Parathyroid adenoma (tissue), 2 donors: Measurements from ENCODE around the gene EME2.
A peak's percentile ranks its signal among the peaks of the same experiment; 100 is the strongest.

ENCODE experiments used
- H2AFZ ChIP-seq: fragments of 300-600 bp; sonication (generic); one replicate; pipeline ENCODE4 v1.7.0; 2017; ENCODE audit warnings: antibody characterized with exemption, mild to moderate bottlenecking
- H3K27ac ChIP-seq: fragments of 300-600 bp; sonication (generic); one replicate; pipeline ENCODE4 v1.7.0; 2017
- H3K27me3 ChIP-seq: fragments of 300-600 bp; sonication (generic); one replicate; pipeline ENCODE4 v1.7.0; 2017; ENCODE audit warnings: low read length; ENCODE audit not compliant: control insufficient read depth, insufficient read depth
- H3K36me3 ChIP-seq: fragments of 300-600 bp; sonication (generic); one replicate; pipeline ENCODE4 v1.7.0; 2017; ENCODE audit warnings: low read length; ENCODE audit not compliant: control insufficient read depth, insufficient read depth
- H3K4me1 ChIP-seq: fragments of 300-600 bp; sonication (generic); one replicate; pipeline ENCODE4 v1.7.0; 2017; ENCODE audit warnings: control low read depth
- H3K4me2 ChIP-seq: fragments of 300-600 bp; sonication (generic); one replicate; pipeline ENCODE4 v1.7.0; 2017; ENCODE audit warnings: low read length
- H3K4me3 ChIP-seq: fragments of 300-600 bp; sonication (generic); one replicate; pipeline ENCODE4 v1.7.0; 2017; ENCODE audit warnings: low read depth, low read length
- H3K79me2 ChIP-seq: fragments of 300-600 bp; sonication (generic); one replicate; pipeline ENCODE4 v1.7.0; 2017; ENCODE audit warnings: control low read depth
- H3K9ac ChIP-seq: fragments of 300-600 bp; sonication (generic); one replicate; pipeline ENCODE4 v1.7.0; 2017; ENCODE audit warnings: mild to moderate bottlenecking
- H3K9me3 ChIP-seq: fragments of 300-600 bp; sonication (generic); one replicate; pipeline ENCODE4 v1.7.0; 2017; ENCODE audit warnings: low read length; ENCODE audit not compliant: control insufficient read depth
- CTCF ChIP-seq: fragments of 300-600 bp; sonication (generic); IDR thresholded peaks from one replicate; pipeline ENCODE4 v1.7.0; 2017; ENCODE audit warnings: antibody characterized with exemption, mild to moderate bottlenecking
- donor health status: primary hyperparathyroidism.

Gene EME2

DNA sequence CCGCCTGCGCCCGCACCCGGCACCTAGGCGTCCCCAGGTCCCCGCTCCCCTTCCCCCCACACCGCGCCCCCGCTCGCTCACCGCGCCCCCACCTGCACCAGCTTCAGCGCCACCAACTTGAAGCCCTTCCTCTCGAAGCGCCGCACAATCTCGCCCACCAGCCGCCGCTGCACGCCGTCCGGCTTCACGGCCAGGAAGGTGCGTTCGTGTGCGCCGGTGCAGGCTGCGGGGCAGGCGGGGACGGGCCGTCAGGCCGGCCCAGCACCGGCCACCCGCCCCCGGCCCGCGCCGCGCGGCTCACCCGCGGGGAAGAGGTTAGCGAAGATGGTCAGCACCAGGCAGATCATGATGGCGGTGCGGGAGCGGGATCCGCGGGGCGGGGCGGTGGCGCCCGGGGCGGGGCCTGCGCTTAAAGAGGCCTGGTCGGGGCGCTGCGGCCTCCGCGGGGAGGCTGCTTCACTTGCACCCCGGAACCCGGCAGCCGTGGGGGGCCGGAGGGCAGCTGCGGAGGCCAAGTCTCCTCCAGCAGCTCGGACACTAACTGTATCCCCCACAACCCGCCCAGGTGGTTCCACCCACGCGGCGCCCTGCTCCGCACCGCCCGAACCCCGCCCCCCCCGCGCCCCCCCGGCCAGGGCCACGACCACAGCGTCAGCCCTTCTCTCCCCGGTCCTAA is 1.3 kb upstream of the EME2 start, which contains the start of gene NME3:
Gene NME3, minus strand, starts transcription at position 356 of the 676 bp plus-strand sequence. Its CDS starts 9 bp downstream, at position 347.
- Histone ChIP-seq H3K9ac (no peak within 1 kb of the TSS), H3K36me3 (no peaks in the 10 kb centered on the region), H3K27me3 (no peaks in the 10 kb centered on the region), H3K79me2 (peaks cover 5% of the 10 kb centered on the region), H3K4me2 (peak within 1 kb of the TSS; percentile 76), H3K9me3 (no peaks in the 10 kb centered on the region), H3K27ac (peak within 1 kb of the TSS; percentile 81), H3K4me1 (peaks cover 2% of the 10 kb centered on the region), H3K4me3 (peak within 1 kb of the TSS; percentile 83), H2AFZ (peak within 1 kb of the TSS; percentile 68)
- no peak for TF ChIP-seq CTCF

- H3K4me2 ChIP-seq = peak overlapping the region; percentile 65
- peaks cover 2% of the 10 kb centered on the region for H3K4me1 ChIP-seq
- no peak for TF ChIP-seq CTCF
- no peak overlapping the region for H2AFZ ChIP-seq
- no peaks in the 10 kb centered on the region for H3K27me3 ChIP-seq
- no peak overlapping the region for H3K9ac ChIP-seq
- H3K4me3 ChIP-seq = peak overlapping the region; percentile 83
- no peaks in the 10 kb centered on the region for H3K36me3 ChIP-seq
- H3K27ac ChIP-seq = peak overlapping the region; percentile 81
- no peaks in the 10 kb centered on the region for H3K9me3 ChIP-seq
- H3K79me2 ChIP-seq = peaks cover 5% of the 10 kb centered on the region
Measured at GRCh38 chr16:1771864-1772361, 697 bp upstream of the EME2 start.

GRCh38 chr16:1772908-1773702 is 495 bp downstream of the EME2 start, which contains the start of gene MRPS34:
MRPS34 (minus strand) TSS chr16:1773134; CDS start chr16:1773119, 15 bp downstream.
- Histone ChIP-seq H3K9me3 (no peaks in the 10 kb centered on the region), H2AFZ (peak within 1 kb of the TSS; percentile 79), H3K27ac (peak within 1 kb of the TSS; percentile 81), H3K4me3 (peak within 1 kb of the TSS; percentile 83), H3K4me2 (peak within 1 kb of the TSS; percentile 65), H3K79me2 (peaks cover 5% of the 10 kb centered on the region), H3K9ac (peak within 1 kb of the TSS; percentile 39), H3K4me1 (peaks cover 2% of the 10 kb centered on the region), H3K36me3 (no peaks in the 10 kb centered on the region), H3K27me3 (no peaks in the 10 kb centered on the region)
- peak; percentile 87 for TF ChIP-seq CTCF

DNA sequence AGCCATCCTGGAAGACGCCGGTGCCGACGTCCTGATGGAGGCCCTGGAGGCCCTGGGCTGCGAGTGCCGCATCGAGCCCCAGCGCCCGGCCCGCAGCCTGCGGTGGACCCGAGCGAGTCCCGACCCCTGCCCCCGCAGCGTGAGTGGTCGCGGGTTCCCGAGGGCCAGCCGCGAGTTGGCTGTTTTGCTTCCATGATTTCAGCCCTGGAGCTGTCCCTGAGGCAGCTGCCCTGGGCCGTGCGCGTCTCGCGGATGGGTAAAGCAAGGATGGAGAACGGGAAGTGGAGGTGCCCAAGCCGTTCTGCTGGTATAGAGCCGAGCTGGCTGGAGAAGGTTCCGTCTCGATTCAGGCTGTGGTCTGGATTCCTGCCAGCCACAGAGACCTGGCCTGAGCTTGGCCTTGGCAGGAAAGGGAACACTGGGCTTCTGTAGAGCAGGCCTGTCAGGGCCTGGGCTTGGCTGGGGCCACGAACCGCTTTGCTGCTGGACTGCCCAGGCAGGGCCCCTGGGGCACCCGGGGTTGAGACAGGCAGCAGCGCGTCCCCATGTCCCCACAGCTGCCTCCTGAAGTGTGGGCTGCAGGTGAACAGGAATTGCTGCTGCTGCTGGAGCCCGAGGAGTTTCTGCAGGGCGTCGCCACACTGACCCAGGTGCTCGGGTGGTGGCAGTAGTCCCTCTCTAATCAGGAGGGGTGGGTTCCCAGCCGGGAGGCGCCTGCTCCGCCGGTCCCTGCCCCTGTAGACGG is 1.3 kb downstream of the EME2 start:
- H3K4me2 ChIP-seq = peak overlapping the region; percentile 65
- peak overlapping the region; percentile 79 for H2AFZ ChIP-seq
- H3K27ac ChIP-seq = peak overlapping the region; percentile 81
- H3K36me3 ChIP-seq = no peaks in the 10 kb centered on the region
- peaks cover 5% of the 10 kb centered on the region for H3K79me2 ChIP-seq
- H3K9ac ChIP-seq = peak overlapping the region; percentile 39
- H3K27me3 ChIP-seq = no peaks in the 10 kb centered on the region
- peak overlapping the region; percentile 83 for H3K4me3 ChIP-seq
- TF ChIP-seq CTCF = no peak
- no peaks in the 10 kb centered on the region for H3K9me3 ChIP-seq
- H3K4me1 ChIP-seq = peaks cover 2% of the 10 kb centered on the region
